Measurements from ENCODE around the gene TFIP11.

TFIP11 gene

DNA sequence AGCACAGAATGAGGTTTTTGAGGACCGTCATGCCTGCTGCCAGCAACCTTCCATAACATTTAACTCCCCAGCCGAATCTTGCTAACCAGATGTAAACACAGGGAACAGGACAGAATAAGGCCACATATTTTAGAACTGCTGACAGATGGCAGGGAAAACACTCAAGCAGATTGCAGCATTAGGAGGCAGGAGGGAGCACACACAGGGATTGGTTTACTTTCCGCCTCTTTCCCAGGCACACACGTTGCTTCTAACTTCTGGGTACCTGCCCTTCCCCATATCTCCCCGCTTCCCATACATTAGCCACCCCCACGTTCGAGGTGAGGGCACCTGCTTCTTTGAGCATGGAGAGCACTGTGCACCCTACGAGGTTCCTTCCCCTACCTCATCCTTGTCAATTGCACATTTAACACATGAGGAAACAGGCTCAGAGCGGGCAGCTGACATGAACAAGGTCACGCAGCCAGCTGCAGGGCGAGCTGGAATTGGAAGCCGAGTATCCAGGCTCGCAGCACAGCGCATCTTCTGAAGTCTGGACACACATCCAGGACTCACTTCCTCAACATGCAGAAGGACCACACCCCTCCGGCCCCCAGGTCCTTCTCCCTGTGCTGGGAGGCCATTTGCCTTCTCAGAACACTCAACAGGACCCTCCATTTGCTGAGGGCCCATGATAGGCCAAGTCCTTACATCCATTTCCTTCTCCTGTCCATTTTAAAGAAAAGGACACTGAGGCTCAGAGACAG is 64.5 kb downstream of the TFIP11 start:
- Histone ChIP-seq H3K4me3 (replicated peaks; ENCODE audit: insufficient read depth, low read length) (no peak overlapping the region), H3K27ac (replicated peaks) (no peak overlapping the region), H3K27me3 (ENCODE audit: insufficient read depth, poor library complexity, severe bottlenecking) (no peaks in the 10 kb centered on the region)
- TF ChIP-seq GABPA (IDR thresholded peaks at IDR 0.05; ENCODE audit: low read depth) (no peak), SPI1 (IDR thresholded peaks at IDR 0.05; ENCODE audit: borderline replicate concordance, low read depth) (no peak), POLR2AphosphoS5 (IDR thresholded peaks at IDR 0.05; ENCODE audit: low read depth) (no peak), CTCF (IDR thresholded peaks at IDR 0.05; ENCODE audit: insufficient read depth, low read length) (no peak)
- TF ChIP-seq, protein P1, sequence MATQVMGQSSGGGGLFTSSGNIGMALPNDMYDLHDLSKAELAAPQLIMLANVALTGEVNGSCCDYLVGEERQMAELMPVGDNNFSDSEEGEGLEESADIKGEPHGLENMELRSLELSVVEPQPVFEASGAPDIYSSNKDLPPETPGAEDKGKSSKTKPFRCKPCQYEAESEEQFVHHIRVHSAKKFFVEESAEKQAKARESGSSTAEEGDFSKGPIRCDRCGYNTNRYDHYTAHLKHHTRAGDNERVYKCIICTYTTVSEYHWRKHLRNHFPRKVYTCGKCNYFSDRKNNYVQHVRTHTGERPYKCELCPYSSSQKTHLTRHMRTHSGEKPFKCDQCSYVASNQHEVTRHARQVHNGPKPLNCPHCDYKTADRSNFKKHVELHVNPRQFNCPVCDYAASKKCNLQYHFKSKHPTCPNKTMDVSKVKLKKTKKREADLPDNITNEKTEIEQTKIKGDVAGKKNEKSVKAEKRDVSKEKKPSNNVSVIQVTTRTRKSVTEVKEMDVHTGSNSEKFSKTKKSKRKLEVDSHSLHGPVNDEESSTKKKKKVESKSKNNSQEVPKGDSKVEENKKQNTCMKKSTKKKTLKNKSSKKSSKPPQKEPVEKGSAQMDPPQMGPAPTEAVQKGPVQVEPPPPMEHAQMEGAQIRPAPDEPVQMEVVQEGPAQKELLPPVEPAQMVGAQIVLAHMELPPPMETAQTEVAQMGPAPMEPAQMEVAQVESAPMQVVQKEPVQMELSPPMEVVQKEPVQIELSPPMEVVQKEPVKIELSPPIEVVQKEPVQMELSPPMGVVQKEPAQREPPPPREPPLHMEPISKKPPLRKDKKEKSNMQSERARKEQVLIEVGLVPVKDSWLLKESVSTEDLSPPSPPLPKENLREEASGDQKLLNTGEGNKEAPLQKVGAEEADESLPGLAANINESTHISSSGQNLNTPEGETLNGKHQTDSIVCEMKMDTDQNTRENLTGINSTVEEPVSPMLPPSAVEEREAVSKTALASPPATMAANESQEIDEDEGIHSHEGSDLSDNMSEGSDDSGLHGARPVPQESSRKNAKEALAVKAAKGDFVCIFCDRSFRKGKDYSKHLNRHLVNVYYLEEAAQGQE (IDR thresholded peaks at IDR 0.05; ENCODE audit: insufficient replicate concordance, low read depth), result no peak
- DNase-seq (ENCODE audit: low read depth in 1 of 2, low spot score in 1 of 2), result no peak

- Histone ChIP-seq H3K4me3 (replicated peaks; ENCODE audit: insufficient read depth, low read length) (no peak overlapping the region), H3K27ac (replicated peaks) (no peak overlapping the region), H3K27me3 (ENCODE audit: insufficient read depth, poor library complexity, severe bottlenecking) (no peaks in the 10 kb centered on the region)
- TF ChIP-seq SPI1 (IDR thresholded peaks at IDR 0.05; ENCODE audit: borderline replicate concordance, low read depth) (no peak), GABPA (IDR thresholded peaks at IDR 0.05; ENCODE audit: low read depth) (no peak), POLR2AphosphoS5 (IDR thresholded peaks at IDR 0.05; ENCODE audit: low read depth) (no peak), CTCF (IDR thresholded peaks at IDR 0.05; ENCODE audit: insufficient read depth, low read length) (no peak)
- TF ChIP-seq, protein P1 (IDR thresholded peaks at IDR 0.05; ENCODE audit: insufficient replicate concordance, low read depth), result no peak
- no peak for DNase-seq (ENCODE audit: low read depth in 1 of 2, low spot score in 1 of 2)
Measured at GRCh38 chr22:26446808-26447515, 65.3 kb downstream of the TFIP11 start.

- H3K4me3 ChIP-seq (replicated peaks; ENCODE audit: insufficient read depth, low read length), result no peak overlapping the region
- no peak for DNase-seq (ENCODE audit: low read depth in 1 of 2, low spot score in 1 of 2)
- no peaks in the 10 kb centered on the region for H3K27me3 ChIP-seq (ENCODE audit: insufficient read depth, poor library complexity, severe bottlenecking)
- TF ChIP-seq, protein P1 (IDR thresholded peaks at IDR 0.05; ENCODE audit: insufficient replicate concordance, low read depth), result no peak
- no peak for TF ChIP-seq GABPA (IDR thresholded peaks at IDR 0.05; ENCODE audit: low read depth)
- no peak for TF ChIP-seq SPI1 (IDR thresholded peaks at IDR 0.05; ENCODE audit: borderline replicate concordance, low read depth)
- no peak for TF ChIP-seq POLR2AphosphoS5 (IDR thresholded peaks at IDR 0.05; ENCODE audit: low read depth)
- no peak for TF ChIP-seq CTCF (IDR thresholded peaks at IDR 0.05; ENCODE audit: insufficient read depth, low read length)
- no peak overlapping the region for H3K27ac ChIP-seq (replicated peaks)
Measured at GRCh38 chr22:26445577-26446275, 66.5 kb downstream of the TFIP11 start.

Measured in HL-60 (cell line).